HG03571 (cell line): ENCODE data around the gene CTLA4.
A peak's percentile ranks its signal among the peaks of the same experiment; 100 is the strongest.
"Not testable (repeated sequence)": the region's sequence is repeated elsewhere in the genome, so short reads cannot be mapped to it uniquely, and the experiment has no call there.

Source experiments
- ATAC-seq: cut with Tn5 transposase; IDR thresholded peaks from one replicate; pipeline ENCODE4 v1.9.1; 2021; ENCODE audit not compliant: unreplicated experiment

The CTLA4 gene

DNA sequence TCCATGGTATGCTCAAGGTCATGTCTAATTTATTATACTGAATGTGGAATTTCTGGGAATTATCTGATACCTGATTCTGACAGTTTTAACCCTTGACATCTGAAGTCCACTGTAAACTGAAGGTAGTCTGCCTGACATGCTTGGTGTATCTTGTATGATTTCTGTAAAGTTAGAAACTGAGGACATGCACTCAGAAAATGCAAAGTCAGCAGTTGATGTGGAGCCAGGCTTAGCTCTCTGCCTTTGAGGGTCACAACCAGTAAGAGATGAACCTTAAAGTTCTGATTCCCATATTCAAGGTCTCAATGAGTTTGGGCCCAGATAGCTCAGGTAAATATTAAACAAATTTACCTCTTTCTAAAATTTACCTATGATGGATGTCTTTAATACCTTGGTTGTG lies 12.3 kb upstream of the CTLA4 start:
- ATAC-seq = no peak

DNA sequence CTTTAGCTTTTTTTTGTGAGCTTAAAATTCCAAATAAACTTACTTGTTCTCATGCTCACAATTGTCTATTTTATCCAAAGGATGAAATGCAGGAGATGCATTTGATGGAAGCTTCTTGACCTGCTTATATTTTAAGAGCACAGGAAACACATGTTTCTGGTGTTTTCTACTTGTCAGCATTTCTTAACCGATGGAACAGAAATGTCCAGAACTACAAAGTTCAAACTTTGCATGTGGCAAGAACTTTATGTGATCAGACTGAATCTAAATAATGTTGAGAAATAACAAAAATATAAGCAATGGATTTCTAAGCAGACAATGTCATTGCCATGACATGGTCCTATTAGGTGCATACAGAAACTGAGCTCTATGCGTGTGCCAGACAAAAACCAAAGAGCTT lies 9.9 kb upstream of the CTLA4 start:
- no peak for ATAC-seq

DNA sequence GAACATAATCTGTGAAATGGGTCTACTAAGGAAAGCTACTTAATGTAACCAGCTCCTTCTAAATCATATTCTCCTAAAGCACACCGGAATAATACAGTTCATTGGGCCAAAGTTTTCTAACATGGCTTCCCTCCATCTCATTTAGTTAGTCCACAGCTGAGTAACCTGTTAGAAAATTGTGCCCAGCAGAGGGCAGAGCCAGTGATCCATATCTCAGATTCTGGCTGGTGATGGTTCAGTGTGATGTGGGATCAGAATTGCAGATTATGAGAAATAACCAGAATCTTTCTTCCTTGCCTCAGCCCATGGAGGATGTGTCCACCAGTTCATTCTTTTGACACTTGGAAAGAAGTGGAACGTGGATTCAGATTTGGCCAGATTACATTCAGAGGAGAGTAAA lies 9.4 kb upstream of the CTLA4 start:
- no peak for ATAC-seq

DNA sequence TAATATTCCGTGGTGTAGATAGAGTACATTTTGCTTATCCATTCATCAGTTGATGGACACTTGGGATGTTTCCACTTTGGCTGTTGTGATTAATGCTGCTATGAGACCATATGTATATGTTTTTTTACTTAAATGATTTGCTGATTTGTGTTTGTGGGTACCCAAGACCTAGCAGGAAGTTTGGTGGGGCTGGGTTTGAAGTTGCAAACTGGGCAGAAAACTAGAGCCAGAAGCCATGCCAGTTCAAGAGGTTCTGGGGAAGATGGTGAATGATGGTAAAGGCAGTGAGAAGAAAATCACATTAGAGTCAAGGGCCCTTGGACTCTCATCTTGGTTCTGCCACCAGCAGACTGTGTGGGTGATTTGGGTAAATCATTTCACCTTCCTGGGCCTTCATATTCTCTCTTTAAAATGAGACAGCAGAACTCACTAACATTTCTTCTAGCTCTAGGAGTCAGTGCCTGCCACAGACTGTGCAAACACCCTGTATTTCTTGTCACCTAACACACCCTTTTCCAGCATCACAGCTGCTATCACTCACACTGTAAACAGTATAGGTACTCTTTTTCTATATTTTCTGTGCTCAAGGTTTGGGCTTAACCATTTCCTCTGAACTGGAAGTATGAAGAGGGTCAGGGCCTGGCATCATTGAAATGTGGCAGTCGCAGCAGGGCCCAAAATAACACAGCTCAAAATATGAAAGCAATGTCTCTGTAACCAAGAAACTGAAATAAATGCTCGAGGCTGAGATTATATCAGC lies 8.4 kb upstream of the CTLA4 start:
- ATAC-seq = no peak

DNA sequence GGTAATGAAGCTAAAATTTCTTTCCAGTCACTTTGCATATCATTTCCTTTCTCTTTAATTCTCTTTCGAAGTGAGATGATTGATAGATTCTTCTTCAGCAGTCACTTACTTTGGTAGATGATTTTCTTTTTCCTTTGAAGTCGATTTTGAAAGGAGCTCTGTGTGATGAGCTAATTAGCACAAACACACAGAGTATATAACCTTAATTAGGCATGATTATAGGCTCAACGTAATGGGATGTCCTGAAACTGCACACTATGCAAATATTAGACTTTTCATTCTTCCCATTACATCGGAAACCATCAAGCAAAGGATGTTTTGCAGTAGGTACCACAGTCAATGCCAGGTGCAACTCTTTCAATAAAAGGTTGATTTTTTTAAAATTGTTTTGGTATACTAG lies 6.4 kb upstream of the CTLA4 start:
- no peak for ATAC-seq

DNA sequence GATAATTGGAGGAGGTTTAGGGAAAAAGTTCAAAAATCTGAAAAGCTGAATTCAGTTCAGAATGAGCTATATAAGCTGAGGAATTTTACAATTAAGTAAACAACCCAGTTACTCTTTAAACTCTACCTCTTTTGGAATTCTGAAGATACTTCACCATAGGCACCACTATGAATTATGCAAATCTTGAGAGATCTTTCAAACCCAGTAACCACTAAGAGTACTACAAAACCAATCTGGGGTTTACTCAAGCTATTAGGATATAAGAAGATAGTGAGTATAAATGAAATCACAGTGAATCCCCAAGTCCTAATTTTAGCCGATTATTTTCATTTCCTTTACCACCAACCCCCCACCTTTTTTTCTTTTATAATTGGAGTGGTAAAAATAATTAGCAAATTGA lies 6.0 kb upstream of the CTLA4 start:
- ATAC-seq = no peak

- no peak for ATAC-seq
These were observed 1.9 kb downstream of the CTLA4 start for GRCh38 chr2:203869223-203870042.

GRCh38 chr2:203870481-203870880 lies 2.9 kb downstream of the CTLA4 start:
- ATAC-seq = no peak

GRCh38 chr2:203870941-203871340 lies 3.4 kb downstream of the CTLA4 start:
- no peak for ATAC-seq

GRCh38 chr2:203871371-203871983 lies 3.9 kb downstream of the CTLA4 start:
- peak; percentile 95 for ATAC-seq

GRCh38 chr2:203873461-203873860 lies 5.9 kb downstream of the CTLA4 start:
- ATAC-seq = no peak

GRCh38 chr2:203873921-203874631 lies 6.5 kb downstream of the CTLA4 start:
- no peak for ATAC-seq

DNA sequence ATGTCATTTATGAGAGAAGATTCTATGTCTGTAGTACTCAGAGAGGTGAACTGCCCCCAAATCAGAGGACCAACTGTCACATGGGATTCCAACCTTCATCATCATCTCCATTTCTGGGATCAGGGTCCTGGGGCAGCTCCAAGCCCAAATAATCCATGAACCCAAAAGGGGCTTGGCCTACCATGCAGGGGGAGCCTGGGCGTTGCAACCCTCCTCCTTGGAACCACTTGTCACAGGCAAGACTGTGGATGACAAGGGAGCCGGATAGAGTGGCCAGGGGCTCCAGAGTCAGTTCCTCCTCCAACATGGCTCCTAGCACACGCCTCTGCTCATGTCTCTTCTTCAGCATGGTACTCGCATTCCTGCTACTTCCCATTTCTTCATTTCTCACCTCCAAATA lies 7.9 kb downstream of the CTLA4 start:
- no peak for ATAC-seq

- no peak for ATAC-seq
These were observed 8.8 kb downstream of the CTLA4 start for GRCh38 chr2:203876328-203876727.

DNA sequence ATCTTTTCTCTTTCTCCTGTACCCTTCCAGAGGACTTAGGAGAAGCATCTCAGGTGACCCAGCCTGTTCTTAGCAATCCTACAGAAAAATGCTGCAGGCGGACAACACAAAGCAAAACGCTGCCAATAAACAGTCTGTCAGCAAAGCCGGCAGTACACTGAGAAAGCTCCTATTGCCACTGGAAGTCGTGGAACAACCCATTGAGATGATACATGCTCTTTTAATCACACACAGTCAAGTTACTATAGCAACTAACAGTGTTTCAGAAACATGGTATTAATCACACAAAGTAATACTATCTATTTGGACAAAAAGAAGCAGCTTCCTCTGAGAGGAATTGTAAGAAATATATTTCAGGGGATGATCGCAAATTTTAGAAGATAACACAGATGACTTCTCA lies 10.5 kb downstream of the CTLA4 start:
- no peak for ATAC-seq

- no peak for ATAC-seq
These were observed 13.1 kb downstream of the CTLA4 start for GRCh38 chr2:203880557-203881125.

- ATAC-seq = not testable (repeated sequence)
These were observed 13.6 kb downstream of the CTLA4 start for GRCh38 chr2:203881185-203881584.

DNA sequence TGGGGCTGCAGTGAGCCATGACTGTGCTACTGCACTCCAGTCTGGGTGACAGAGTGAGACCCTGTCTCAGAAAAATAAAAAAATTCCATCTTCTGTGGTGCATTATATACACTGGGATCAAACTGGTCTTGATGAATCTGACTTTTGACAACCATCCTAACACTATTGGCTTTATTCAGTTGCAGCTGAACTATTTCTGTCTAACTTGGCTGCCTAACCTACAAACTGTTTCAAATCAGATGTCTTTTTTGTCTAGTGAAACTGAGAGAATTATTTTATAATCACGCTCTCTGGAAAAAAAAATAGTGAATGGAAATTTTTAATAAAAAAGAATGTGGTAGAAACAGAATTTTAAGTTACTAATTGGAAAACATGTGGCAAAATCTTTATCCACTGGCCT lies 15.0 kb downstream of the CTLA4 start:
- ATAC-seq = no peak

DNA sequence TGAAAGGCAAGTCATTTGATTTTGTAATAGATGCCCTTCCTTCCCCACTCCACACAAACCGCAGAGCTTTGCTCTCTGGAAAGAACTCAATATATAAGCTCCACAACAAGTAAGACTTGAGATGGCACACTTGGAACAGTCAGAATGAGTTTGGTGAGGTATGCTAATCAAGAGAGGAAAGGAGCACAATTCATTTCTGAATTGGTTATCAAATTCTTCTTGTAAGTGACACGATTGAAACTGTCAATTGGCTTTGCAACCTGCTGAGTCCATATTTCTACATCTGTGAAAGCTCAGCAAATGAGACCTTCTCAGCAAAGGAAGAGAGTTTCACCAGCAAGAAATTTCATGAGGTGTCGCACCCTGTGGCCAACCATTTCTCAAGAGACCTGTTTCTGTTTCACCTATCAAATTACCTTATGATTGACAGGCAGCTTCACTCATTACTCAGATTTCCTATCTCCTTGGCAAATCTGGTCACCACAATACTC lies 19.1 kb downstream of the CTLA4 start:
- no peak for ATAC-seq

GRCh38 chr2:203887677-203888076 lies 20.1 kb downstream of the CTLA4 start:
- no peak for ATAC-seq

- ATAC-seq = no peak
These were observed 22.0 kb downstream of the CTLA4 start for GRCh38 chr2:203889542-203889941.
